GM12872 (cell line): ENCODE results near the gene RDH13.

Experiments
- CTCF ChIP-seq: IDR thresholded peaks from 3 replicates; pipeline ENCODE4 v1.5.1; 2011; ENCODE audit warnings: low read depth, mild to moderate bottlenecking, low read length, moderate library complexity; ENCODE audit not compliant: insufficient read depth

Gene RDH13

GRCh38 chr19:55044286-55044685 is 18.7 kb downstream of the RDH13 start:
- no peak for TF ChIP-seq CTCF

GRCh38 chr19:55042688-55043087 is 20.3 kb downstream of the RDH13 start:
- TF ChIP-seq CTCF: no peak

- TF ChIP-seq CTCF: no peak
These were observed 20.6 kb downstream of the RDH13 start for GRCh38 chr19:55042344-55042678.

- no peak for TF ChIP-seq CTCF
These were observed 21.2 kb downstream of the RDH13 start for GRCh38 chr19:55041627-55042343.

- no peak for TF ChIP-seq CTCF
These were observed 21.7 kb downstream of the RDH13 start for GRCh38 chr19:55041244-55041626.

GRCh38 chr19:55036058-55036457 is 26.9 kb downstream of the RDH13 start:
- no peak for TF ChIP-seq CTCF

- no peak for TF ChIP-seq CTCF
These were observed 28.2 kb downstream of the RDH13 start for GRCh38 chr19:55034751-55035150.

GRCh38 chr19:55032170-55032800 is 30.7 kb downstream of the RDH13 start:
- TF ChIP-seq CTCF: no peak
